Peyer's patch (tissue), 4 donors: Measurements from ENCODE around the gene SPAG9. TPM values are rescaled to one million over a fixed set of nuclear protein-coding genes. Genes with fewer than 3 reads are reported as not detected.
A peak's percentile ranks its signal among the peaks of the same experiment; 100 is the strongest.

Source experiments
- DNase-seq, 3 donors: peaks; one replicate each; pipeline ENCODE4 v3.0.0-alpha.2; 2017 to 2019
- H3K27ac ChIP-seq, 4 donors: fragments of 200-600 bp; sonication (generic); one replicate each; pipeline ENCODE4 v1.5.1; 2016 to 2019
- H3K27me3 ChIP-seq, 2 donors: fragments of 200-600 bp; sonication (generic); one replicate each; pipeline ENCODE4 v1.5.1; 2019
- H3K36me3 ChIP-seq, 3 donors: fragments of 200-600 bp; sonication (generic); one replicate each; pipeline ENCODE4 v1.5.1; 2016 to 2019
- H3K4me1 ChIP-seq, 4 donors: fragments of 200-600 bp; sonication (generic); one replicate each; pipeline ENCODE4 v1.5.1; 2016 to 2019
- H3K4me3 ChIP-seq, 4 donors: fragments of 200-600 bp; sonication (generic); 1 replicate in 3 of 4; 2 replicates in 1 of 4; pipeline ENCODE4 v1.5.1; 2016 to 2019; ENCODE audit warnings: mild to moderate bottlenecking in 1 of 4
- H3K9me3 ChIP-seq, 4 donors: fragments of 200-600 bp; sonication (generic); one replicate each; pipeline ENCODE4 v1.5.1; 2016 to 2019; ENCODE audit warnings: mild to moderate bottlenecking in 1 of 4
- POLR2A ChIP-seq, 2 donors: fragments of 450-650 bp; IDR thresholded peaks; one replicate each; pipeline ENCODE4 v1.5.1; 2017; ENCODE audit warnings: antibody characterized with exemption in 2 of 2, mild to moderate bottlenecking in 2 of 2, moderate library complexity in 2 of 2
- total RNA-seq, 4 donors: library from RNA; depleted of rRNA; stranded (reverse); fragments of >200 nt; gene quantifications; one replicate each; pipeline ENCODE4 v1.1.0, GENCODE V29; 2016
- TF ChIP-seq, protein P1 (sequence below), 6 experiments: fragments of 450-650 bp in 4 of 6; fragments of 200-600 bp in 2 of 6; sonication (generic) in 1 of 6; IDR thresholded peaks; one replicate each; pipeline ENCODE4 v1.5.1; 2017 to 2019; ENCODE audit warnings: antibody characterized with exemption in 6 of 6, mild to moderate bottlenecking in 3 of 6, moderate library complexity in 1 of 6

SPAG9 gene
- total RNA-seq, 4 donors from 2014 or later, result 104 to 149 (median 132) TPM

DNA sequence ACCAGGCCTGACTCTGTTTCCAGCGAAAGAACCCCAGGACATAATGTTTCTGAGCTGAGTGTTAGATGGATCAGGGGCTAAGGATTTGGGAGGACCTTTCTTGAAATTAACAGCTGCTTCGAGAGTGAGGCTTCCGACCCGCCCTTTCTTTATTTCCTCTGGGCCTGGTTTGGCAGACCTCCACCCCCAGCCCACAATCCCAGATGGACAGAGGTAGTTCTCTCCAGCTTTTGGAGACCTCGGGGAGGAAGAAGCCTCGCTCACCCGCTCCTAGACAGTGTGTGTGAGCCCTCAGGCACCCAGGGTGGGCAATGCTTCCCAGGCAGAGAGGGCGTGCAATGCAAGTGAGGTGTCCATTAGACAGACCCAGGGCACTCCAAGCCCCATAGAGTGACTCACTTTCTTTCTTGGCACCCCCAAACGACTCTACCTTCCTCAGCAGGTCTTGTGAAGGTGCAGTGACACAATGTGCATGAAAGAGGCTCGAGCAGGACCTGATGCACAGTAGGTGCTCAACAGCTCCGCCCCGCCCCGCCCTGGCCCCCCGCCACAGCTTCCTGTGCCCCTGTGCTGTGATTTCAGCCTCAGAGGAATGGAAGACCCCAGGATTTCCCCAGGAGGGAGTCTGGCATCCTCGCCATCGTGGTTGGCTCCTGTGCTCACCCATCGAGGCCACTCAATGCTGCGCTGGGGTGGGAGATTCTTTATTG, 203.8 kb downstream of the SPAG9 start:
- Histone ChIP-seq H3K4me1 (peaks cover 0 to 51% (median 4%) of the 10 kb centered on the region in 4 donors), H3K36me3 (no peaks in the 10 kb centered on the region), H3K27ac (peak overlapping the region in 2 of 4 donors; percentile 2 to 5), H3K27me3 (no peaks in the 10 kb centered on the region), H3K9me3 (no peaks in the 10 kb centered on the region), H3K4me3 (no peak overlapping the region)
- TF ChIP-seq POLR2A (IDR thresholded peaks at IDR 0.05), result no peak
- TF ChIP-seq, protein P1, sequence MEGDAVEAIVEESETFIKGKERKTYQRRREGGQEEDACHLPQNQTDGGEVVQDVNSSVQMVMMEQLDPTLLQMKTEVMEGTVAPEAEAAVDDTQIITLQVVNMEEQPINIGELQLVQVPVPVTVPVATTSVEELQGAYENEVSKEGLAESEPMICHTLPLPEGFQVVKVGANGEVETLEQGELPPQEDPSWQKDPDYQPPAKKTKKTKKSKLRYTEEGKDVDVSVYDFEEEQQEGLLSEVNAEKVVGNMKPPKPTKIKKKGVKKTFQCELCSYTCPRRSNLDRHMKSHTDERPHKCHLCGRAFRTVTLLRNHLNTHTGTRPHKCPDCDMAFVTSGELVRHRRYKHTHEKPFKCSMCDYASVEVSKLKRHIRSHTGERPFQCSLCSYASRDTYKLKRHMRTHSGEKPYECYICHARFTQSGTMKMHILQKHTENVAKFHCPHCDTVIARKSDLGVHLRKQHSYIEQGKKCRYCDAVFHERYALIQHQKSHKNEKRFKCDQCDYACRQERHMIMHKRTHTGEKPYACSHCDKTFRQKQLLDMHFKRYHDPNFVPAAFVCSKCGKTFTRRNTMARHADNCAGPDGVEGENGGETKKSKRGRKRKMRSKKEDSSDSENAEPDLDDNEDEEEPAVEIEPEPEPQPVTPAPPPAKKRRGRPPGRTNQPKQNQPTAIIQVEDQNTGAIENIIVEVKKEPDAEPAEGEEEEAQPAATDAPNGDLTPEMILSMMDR (IDR thresholded peaks at IDR 0.05), result no peak
- DNase-seq, result no peak

DNA sequence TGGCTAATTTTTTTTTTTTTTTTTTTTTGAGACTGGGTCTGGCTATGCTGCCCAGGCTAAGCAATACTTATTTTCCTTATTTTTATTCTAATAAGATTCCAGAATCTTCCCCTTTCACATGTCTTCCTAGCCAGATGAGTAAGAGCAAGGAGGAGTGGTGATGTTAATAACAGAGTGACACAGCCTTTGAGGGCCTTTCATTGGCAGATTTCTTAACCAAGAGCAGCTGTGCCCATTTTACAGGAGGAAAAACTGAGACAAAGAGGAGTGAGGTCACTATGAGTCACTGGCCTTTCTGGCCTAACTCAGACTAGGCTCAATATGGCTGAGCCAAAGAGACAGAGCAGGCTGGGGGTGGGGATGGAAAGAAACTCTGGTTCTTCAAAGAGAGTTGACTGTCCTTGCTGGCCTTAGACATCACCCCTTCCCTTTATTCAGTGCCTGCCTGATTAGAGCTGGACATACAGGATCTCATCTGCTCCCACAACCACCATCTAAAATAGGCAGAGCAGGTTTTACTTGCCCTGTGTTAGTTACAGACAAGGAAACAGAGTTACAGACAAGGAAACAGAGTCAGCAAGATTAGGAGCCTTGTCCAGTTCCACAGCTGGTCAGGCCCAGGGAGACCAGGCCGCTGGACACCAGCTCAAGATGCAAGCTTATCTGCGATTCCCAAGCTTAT, 204.5 kb downstream of the SPAG9 start:
- H3K36me3 ChIP-seq, result no peaks in the 10 kb centered on the region
- no peak for DNase-seq
- H3K4me3 ChIP-seq, result no peak overlapping the region
- no peaks in the 10 kb centered on the region for H3K9me3 ChIP-seq
- TF ChIP-seq POLR2A (IDR thresholded peaks at IDR 0.05), result no peak
- TF ChIP-seq, protein P1 (IDR thresholded peaks at IDR 0.05), result no peak
- peak overlapping the region in 2 of 4 donors; percentile 2 to 51 for H3K27ac ChIP-seq
- H3K27me3 ChIP-seq, result no peaks in the 10 kb centered on the region
- H3K4me1 ChIP-seq, result peaks cover 0 to 45% (median 4%) of the 10 kb centered on the region in 4 donors

DNA sequence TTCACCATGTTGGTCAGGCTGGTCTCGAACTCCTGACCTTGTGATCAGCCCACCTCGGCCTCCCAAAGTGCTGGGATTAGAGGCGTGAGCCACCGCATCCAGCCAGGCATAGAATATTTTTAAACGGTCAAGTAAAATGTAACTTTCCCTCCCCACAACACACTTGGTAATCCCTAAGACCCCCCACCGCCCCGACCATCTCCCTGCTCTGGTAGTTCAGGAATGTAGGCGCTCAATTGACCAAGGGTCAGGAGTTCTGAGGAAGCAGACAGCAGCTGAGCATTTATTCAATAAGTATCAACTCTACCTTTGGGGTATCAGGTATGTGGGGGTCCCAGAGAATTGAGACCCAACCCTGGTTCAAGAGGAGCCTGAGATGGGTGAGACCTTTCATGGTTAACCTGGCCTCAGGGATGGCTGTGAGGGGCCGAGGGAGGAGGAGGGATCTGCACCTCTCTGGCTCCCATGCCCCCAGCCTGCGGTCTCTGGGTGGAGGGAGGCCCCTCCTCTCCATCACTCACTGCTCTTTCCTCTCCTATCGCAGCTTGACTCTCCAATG, 206.1 kb downstream of the SPAG9 start:
- Histone ChIP-seq H3K4me1 (peaks cover 0 to 32% (median 6%) of the 10 kb centered on the region in 4 donors), H3K9me3 (no peaks in the 10 kb centered on the region), H3K27me3 (no peaks in the 10 kb centered on the region), H3K36me3 (no peaks in the 10 kb centered on the region), H3K27ac (peak overlapping the region in 3 of 4 donors; percentile 22 to 71 (median 51)), H3K4me3 (no peak overlapping the region)
- DNase-seq, result no peak
- TF ChIP-seq, protein P1 (IDR thresholded peaks at IDR 0.05), result no peak
- no peak for TF ChIP-seq POLR2A (IDR thresholded peaks at IDR 0.05)

DNA sequence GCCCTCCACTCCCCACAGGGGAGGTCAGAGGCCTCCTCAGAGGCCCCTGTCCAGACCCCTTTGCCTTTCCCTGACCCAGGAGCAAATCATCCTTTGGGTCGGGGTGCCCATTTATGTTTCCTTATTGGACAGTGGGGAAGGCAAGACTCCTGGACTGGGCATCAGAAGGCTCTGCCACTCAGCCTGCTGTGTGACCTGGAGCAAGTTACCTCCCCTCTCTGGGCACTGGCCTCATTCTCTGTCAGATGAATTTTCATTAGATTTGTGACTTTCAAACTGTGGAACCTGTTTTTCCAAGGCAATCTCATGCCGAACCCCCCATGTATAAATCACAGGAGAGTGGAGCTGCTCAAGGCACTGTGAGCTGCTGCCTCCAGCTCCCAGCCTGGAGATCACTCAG, 207.5 kb downstream of the SPAG9 start:
- peaks cover 0 to 17% (median 1%) of the 10 kb centered on the region in 4 donors for H3K4me1 ChIP-seq
- no peak for TF ChIP-seq POLR2A (IDR thresholded peaks at IDR 0.05)
- TF ChIP-seq, protein P1 (IDR thresholded peaks at IDR 0.05), result no peak
- no peaks in the 10 kb centered on the region for H3K9me3 ChIP-seq
- no peak for DNase-seq
- H3K4me3 ChIP-seq, result no peak overlapping the region
- no peaks in the 10 kb centered on the region for H3K27me3 ChIP-seq
- H3K27ac ChIP-seq, result no peak overlapping the region
- H3K36me3 ChIP-seq, result no peaks in the 10 kb centered on the region

Other genes with a start within 250 kb of the SPAG9 start
- 10 to 100 TPM in 2 of 4 donors, 1 to 10 TPM in 2; 6.3 to 37.1 (median 12.0) TPM for gene NME1, start 32.7 kb upstream of the SPAG9 start, total RNA-seq
- gene NME2, start 45.5 kb upstream of the SPAG9 start, total RNA-seq, result 100 to 1,000 TPM; 143 to 276 (median 160) TPM
- 10 to 100 TPM; 13.2 to 27.6 (median 24.7) TPM for gene MBTD1, start 139.2 kb upstream of the SPAG9 start, total RNA-seq
- 10 to 100 TPM; 14.4 to 25.8 (median 20.6) TPM for gene UTP18, start 139.7 kb upstream of the SPAG9 start, total RNA-seq